Stimulated activated CD4-positive, alpha-beta T cell treated with anti-CD3 and anti-CD28 coated beads, TNF-alpha, amount 100 ng/mL, for 1 hour (primary cell): ENCODE results near the gene PCDHA10.
"Not testable (repeated sequence)": the region's sequence is repeated elsewhere in the genome, so short reads cannot be mapped to it uniquely, and the experiment has no call there.

Source experiments
- DNase-seq, 3 donors: peaks; one replicate each; pipeline ENCODE4 v3.0.0-alpha.2; 2020; ENCODE audit warnings: low read depth in 3 of 3, low spot score in 1 of 3

The PCDHA10 gene

DNA sequence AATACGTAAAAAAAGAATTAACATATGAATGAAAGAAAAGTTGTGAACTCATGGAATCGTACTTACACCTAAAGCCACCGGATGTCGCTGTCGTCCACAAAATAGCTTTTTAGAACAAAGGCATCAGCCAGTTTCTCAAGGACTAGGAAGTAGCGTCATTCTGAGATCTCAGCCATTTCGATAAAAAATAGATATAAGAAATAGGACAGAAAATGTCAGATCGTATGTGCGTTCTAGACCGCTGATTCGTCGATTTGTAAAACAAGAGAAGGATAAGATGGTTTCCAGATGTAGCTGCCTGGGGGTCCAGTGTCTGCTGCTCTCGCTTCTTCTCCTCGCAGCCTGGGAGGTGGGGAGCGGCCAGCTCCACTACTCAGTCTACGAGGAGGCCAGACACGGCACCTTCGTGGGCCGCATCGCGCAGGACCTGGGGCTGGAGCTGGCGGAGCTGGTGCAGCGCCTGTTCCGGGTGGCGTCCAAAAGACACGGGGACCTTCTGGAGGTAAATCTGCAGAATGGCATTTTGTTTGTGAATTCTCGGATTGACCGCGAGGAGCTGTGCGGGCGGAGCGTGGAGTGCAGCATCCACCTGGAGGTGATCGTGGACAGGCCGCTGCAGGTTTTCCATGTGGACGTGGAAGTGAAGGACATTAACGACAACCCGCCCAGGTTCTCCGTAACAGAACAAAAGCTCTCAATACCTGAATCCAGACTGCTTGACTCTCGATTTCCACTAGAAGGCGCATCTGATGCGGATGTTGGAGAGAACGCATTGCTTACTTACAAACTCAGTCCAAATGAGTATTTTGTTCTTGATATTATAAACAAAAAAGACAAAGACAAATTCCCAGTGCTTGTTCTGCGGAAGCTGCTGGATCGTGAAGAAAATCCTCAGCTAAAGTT is at the start of gene PCDHA10:
PCDHA10 (plus strand) TSS at position 126 of the 903 bp plus-strand sequence; CDS start at position 278, 152 bp downstream.
- DNase-seq: no peak

DNA sequence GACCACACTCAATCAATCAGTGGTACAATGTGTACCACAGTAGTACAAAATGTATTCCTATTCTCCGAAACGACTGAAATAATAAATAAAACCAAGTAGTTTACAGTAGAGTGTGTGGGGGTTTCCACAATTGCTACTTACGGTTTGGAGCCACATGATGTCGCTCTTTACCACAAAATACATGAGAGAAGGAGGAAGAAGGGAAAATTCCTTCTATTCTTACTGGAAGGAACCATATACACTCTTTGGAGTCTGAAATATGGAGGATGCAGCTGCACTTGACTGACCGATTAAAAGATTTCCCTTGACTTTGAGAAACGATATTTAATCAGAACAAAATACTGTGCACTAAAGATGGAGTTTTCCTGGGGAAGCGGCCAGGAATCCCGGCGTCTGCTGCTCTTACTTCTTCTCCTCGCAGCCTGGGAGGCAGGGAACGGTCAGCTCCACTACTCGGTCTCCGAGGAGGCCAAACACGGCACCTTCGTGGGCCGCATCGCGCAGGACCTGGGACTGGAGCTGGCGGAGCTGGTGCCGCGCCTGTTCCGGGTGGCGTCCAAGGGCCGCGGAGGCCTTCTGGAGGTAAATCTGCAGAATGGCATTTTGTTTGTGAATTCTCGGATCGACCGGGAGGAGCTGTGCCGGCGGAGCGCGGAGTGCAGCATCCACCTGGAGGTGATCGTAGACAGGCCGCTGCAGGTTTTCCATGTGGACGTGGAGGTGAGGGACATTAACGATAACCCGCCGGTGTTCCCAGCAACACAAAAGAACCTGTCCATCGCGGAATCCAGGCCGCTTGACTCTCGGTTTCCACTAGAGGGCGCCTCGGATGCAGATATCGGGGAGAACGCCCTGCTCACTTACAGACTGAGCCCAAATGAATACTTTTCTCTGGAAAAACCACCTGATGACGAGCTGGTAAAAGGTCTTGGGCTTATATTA is 48.6 kb upstream of the PCDHA10 start, which contains the start of gene PCDHA4:
PCDHA4 (plus strand) TSS at position 235 of the 942 bp plus-strand sequence.
- no peak for DNase-seq

DNA sequence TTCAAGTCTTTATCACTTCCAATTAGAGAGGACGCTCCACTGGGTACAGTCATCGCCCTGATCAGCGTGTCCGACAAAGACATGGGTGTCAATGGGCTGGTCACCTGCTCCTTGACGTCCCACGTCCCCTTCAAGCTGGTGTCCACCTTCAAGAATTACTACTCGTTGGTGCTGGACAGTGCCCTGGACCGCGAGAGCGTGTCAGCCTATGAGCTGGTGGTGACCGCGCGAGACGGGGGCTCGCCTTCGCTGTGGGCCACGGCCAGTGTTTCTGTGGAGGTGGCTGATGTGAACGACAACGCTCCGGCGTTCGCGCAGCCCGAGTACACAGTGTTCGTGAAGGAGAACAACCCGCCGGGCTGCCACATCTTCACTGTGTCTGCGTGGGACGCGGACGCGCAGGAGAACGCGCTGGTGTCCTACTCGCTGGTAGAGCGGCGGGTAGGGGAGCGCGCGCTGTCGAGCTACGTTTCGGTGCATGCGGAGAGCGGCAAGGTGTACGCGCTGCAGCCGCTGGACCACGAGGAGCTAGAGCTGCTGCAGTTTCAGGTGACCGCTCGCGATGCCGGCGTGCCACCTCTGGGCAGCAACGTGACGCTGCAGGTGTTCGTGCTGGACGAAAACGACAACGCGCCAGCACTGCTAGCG is 47.3 kb upstream of the PCDHA10 start:
- DNase-seq: not testable (repeated sequence)

DNA sequence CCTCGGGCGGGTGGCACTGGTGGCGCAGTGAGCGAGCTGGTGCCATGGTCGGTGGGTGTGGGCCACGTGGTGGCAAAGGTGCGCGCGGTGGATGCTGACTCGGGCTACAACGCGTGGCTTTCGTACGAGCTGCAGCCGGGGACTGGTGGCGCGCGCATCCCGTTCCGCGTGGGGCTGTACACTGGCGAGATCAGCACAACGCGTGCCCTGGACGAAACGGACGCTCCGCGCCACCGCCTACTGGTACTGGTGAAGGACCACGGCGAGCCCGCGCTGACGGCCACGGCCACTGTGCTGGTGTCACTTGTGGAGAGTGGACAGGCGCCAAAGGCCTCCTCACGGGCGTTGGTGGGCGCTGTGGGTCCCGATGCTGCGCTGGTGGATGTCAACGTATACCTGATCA is 46.8 kb upstream of the PCDHA10 start:
- DNase-seq: no peak

- no peak for DNase-seq
Observed at GRCh38 chr5:140821375-140822280, 34.1 kb upstream of the PCDHA10 start, which contains the start of gene PCDHA5. Gene PCDHA5, plus strand, starts transcription at chr5:140821613.

- DNase-seq: no peak
Observed at GRCh38 chr5:140822281-140822629, 33.4 kb upstream of the PCDHA10 start.

GRCh38 chr5:140822969-140823368 is 32.7 kb upstream of the PCDHA10 start:
- not testable (repeated sequence) for DNase-seq

- DNase-seq: no peak
Observed at GRCh38 chr5:140823475-140823874, 32.2 kb upstream of the PCDHA10 start.

DNA sequence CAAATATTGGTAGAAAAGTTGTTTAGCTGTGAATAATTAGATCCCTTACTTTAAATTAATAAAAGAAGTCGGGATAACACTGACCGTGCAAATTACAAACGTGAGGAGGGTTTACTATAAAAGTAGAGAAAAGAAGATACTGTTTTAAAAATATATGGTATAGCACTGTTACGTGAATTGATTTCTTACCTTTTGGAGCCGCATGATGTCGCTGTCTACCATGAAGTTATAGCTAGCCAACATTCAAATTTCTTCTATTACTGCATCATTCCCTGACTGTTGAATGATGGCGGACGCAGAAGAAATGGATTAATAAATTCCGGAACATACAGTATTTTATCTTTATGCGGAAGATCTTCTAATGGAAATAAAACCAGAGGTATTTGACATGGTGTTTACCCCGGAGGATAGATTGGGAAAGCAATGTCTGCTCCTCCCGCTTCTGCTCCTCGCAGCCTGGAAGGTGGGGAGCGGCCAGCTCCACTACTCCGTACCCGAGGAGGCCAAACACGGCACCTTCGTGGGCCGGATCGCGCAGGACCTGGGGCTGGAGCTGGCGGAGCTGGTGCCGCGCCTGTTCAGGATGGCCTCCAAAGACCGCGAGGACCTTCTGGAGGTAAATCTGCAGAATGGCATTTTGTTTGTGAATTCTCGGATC is 27.9 kb upstream of the PCDHA10 start, which contains the start of gene PCDHA6:
PCDHA6 (plus strand) TSS at position 257 of the 658 bp plus-strand sequence; CDS start at position 389, 132 bp downstream.
- DNase-seq: no peak

DNA sequence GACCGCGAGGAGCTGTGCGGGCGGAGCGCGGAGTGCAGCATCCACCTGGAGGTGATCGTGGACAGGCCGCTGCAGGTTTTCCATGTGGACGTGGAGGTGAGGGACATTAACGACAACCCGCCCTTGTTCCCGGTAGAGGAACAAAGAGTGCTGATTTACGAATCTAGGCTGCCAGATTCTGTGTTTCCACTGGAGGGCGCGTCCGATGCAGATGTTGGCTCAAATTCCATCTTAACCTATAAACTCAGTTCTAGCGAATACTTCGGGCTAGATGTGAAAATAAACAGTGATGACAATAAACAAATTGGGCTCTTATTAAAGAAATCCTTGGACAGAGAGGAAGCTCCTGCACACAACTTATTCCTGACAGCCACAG is 27.3 kb upstream of the PCDHA10 start:
- DNase-seq: no peak

GRCh38 chr5:140829511-140830501 is 25.9 kb upstream of the PCDHA10 start:
- not testable (repeated sequence) for DNase-seq

- DNase-seq: no peak
Observed at GRCh38 chr5:140833993-140834392, 21.7 kb upstream of the PCDHA10 start, which contains the start of gene PCDHA7. Gene PCDHA7, plus strand, starts transcription at chr5:140834269. Its CDS starts 115 bp downstream, at chr5:140834384.

DNA sequence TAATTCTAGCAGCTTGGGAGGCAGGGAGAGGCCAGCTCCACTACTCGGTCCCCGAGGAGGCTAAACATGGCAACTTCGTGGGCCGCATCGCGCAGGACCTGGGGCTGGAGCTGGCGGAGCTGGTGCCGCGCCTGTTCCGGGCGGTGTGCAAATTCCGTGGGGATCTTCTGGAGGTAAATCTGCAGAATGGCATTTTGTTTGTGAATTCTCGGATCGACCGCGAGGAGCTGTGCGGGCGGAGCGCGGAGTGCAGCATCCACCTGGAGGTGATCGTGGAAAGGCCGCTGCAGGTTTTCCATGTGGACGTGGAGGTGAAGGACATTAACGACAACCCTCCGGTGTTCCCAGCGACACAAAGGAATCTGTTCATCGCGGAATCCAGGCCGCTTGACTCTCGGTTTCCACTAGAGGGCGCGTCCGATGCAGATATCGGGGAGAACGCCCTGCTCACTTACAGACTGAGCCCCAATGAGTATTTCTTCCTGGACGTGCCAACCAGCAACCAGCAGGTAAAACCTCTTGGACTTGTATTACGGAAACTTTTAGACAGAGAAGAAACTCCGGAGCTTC is 21.2 kb upstream of the PCDHA10 start:
- DNase-seq: not testable (repeated sequence)

DNA sequence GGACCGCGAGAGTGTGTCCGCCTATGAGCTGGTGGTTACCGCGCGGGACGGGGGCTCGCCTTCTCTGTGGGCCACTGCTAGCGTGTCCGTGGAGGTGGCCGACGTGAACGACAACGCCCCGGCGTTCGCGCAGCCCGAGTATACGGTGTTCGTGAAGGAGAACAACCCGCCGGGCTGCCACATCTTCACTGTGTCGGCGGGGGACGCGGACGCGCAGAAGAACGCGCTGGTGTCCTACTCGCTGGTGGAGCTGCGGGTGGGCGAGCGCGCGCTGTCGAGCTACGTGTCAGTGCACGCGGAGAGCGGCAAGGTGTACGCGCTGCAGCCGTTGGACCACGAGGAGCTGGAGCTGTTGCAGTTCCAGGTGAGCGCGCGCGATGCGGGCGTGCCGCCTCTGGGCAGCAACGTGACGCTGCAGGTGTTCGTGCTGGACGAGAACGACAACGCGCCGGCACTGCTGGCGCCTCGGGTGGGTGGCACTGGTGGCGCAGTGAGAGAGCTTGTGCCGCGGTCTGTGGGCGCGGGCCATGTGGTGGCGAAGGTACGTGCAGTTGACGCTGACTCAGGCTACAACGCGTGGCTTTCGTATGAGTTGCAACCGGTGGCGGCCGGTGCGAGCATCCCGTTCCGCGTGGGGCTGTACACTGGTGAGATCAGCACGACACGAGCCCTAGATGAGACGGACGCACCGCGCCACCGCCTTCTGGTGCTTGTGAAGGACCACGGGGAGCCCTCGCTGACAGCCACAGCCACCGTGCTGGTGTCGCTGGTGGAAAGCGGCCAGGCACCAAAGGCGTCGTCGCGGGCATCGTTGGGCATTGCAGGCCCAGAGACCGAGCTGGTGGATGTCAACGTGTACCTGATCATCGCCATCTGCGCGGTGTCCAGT is 19.8 kb upstream of the PCDHA10 start:
- DNase-seq: no peak

- no peak for DNase-seq
Observed at GRCh38 chr5:140840978-140841962, 14.4 kb upstream of the PCDHA10 start, which contains the start of gene PCDHA8. Gene PCDHA8, plus strand, starts transcription at chr5:140841187. Its CDS starts 135 bp downstream, at chr5:140841322.
